CD4-positive, CD25-positive, alpha-beta regulatory T cell (primary cell): ENCODE measurements around the gene TRAF4. TPM values are rescaled to one million over a fixed set of nuclear protein-coding genes. Genes with fewer than 3 reads are reported as not detected.

Experiments
- ATAC-seq, 2 donors: fragments of 150-1000 bp; cut with Tn5 transposase; one replicate each; pipeline ENCODE4 v1.10.0; 2021; ENCODE audit warnings: low read depth in 2 of 2, moderate number of reproducible peaks in 2 of 2, moderate library complexity in 1 of 2
- DNase-seq, 3 donors: peaks; one replicate each; pipeline versions ENCODE4 v3.0.0 to v3.0.0-alpha.2; 2012 to 2022; ENCODE audit warnings: mixed read lengths in 1 of 3
- H3K27ac ChIP-seq: one replicate; pipeline ENCODE4 v1.7.0; 2013; ENCODE audit warnings: mild to moderate bottlenecking, low read length; ENCODE audit not compliant: insufficient read depth, poor library complexity, severe bottlenecking
- H3K27me3 ChIP-seq: one replicate; pipeline ENCODE4 v1.7.0; 2013; ENCODE audit warnings: low read length; ENCODE audit not compliant: control insufficient read depth, insufficient read depth
- H3K36me3 ChIP-seq: one replicate; pipeline ENCODE4 v1.7.0; 2013; ENCODE audit warnings: mild to moderate bottlenecking, low read length, moderate library complexity; ENCODE audit not compliant: control insufficient read depth, insufficient read depth
- H3K4me1 ChIP-seq: 2 replicates; pipeline ENCODE4 v1.7.0; 2013; ENCODE audit warnings: mild to moderate bottlenecking, low read length; ENCODE audit not compliant: insufficient read depth, control insufficient read depth, poor library complexity, severe bottlenecking
- H3K4me3 ChIP-seq: one replicate; pipeline ENCODE4 v1.7.0; 2013; ENCODE audit warnings: low read depth, mild to moderate bottlenecking, low read length, moderate library complexity
- H3K9me3 ChIP-seq, 2 experiments: 1 replicate in 1 of 2; 2 replicates in 1 of 2; pipeline ENCODE4 v1.7.0; 2013; ENCODE audit warnings: low read length in 2 of 2, mild to moderate bottlenecking in 1 of 2, moderate library complexity in 1 of 2; ENCODE audit not compliant: control insufficient read depth in 2 of 2
- H3K27ac Mint-ChIP-seq, 3 donors: one replicate each; pipeline ENCODE4 v1.8.0; 2020 to 2022; ENCODE audit warnings: mild to moderate bottlenecking in 3 of 3, mixed read lengths in 3 of 3, moderate library complexity in 2 of 3
- H3K27me3 Mint-ChIP-seq: one replicate; pipeline ENCODE4 v1.8.0; 2022; ENCODE audit warnings: mild to moderate bottlenecking, mixed read lengths
- H3K36me3 Mint-ChIP-seq: one replicate; pipeline ENCODE4 v1.8.0; 2020; ENCODE audit warnings: mixed read lengths
- H3K4me1 Mint-ChIP-seq, 4 donors: one replicate each; pipeline ENCODE4 v1.8.0; 2020 to 2022; ENCODE audit warnings: mixed read lengths in 4 of 4, mild to moderate bottlenecking in 1 of 4
- H3K4me3 Mint-ChIP-seq, 4 donors: one replicate each; pipeline ENCODE4 v1.8.0; 2020 to 2022; ENCODE audit warnings: mild to moderate bottlenecking in 4 of 4, mixed read lengths in 4 of 4, moderate library complexity in 3 of 4
- H3K9me3 Mint-ChIP-seq, 7 donors: one replicate each; pipeline ENCODE4 v1.8.0; 2020 to 2022; ENCODE audit warnings: mixed read lengths in 7 of 7, mild to moderate bottlenecking in 3 of 7, moderate library complexity in 2 of 7
- polyA plus RNA-seq, 4 donors: library from polyadenylated mRNA; unstranded; fragments of 300-500 nt; fragmentation: Illumina TruSeq; gene quantifications; one replicate each; pipeline ENCODE4 v1.2.3, GENCODE V29; 2021
- total RNA-seq: library from RNA; stranded (reverse); gene quantifications from one replicate; pipeline ENCODE4 v1.2.3, GENCODE V29; 2022

The TRAF4 gene
- total and polyA plus RNA-seq, 5 donors from 2014 or later = 1.1 to 320 (median 2.1) TPM

- Mint-ChIP-seq H3K4me1 (peaks cover 10 to 29% (median 13%) of the 10 kb centered on the region in 4 donors), H3K27ac (peak overlapping the region in 1 of 3 donors; percentile 32), H3K4me3 (no peak overlapping the region), H3K27me3 (no peaks in the 10 kb centered on the region), H3K36me3 (peaks cover 4% of the 10 kb centered on the region), H3K9me3 (no peaks in the 10 kb centered on the region)
- H3K27ac ChIP-seq = no peak overlapping the region
- ATAC-seq (no peak), DNase-seq (no peak)
- no peaks in the 10 kb centered on the region for H3K27me3 ChIP-seq
- H3K4me1 ChIP-seq = peaks cover 3% of the 10 kb centered on the region
- no peak overlapping the region for H3K4me3 ChIP-seq
- no peaks in the 10 kb centered on the region for H3K36me3 ChIP-seq
- H3K9me3 ChIP-seq = no peaks in the 10 kb centered on the region
These were observed 52.3 kb downstream of the TRAF4 start for GRCh38 chr17:28796062-28796461.

Other genes starting within 250 kb of the TRAF4 start
- gene FOXN1, start 237.7 kb upstream of the TRAF4 start, total RNA-seq = not detected
- not detected for gene FOXN1, start 237.7 kb upstream of the TRAF4 start, polyA plus RNA-seq
- gene UNC119, start 191.4 kb upstream of the TRAF4 start, total RNA-seq = 66.9 TPM
- 10 to 100 TPM; 29.5 to 35.0 (median 31.2) TPM for gene UNC119, start 191.4 kb upstream of the TRAF4 start, polyA plus RNA-seq
- 59.7 TPM for gene PIGS, start 172.5 kb upstream of the TRAF4 start, total RNA-seq
- gene PIGS, start 172.5 kb upstream of the TRAF4 start, polyA plus RNA-seq = 10 to 100 TPM; 53.3 to 82.6 (median 67.1) TPM
- gene ALDOC, start 167.1 kb upstream of the TRAF4 start, total RNA-seq = 33.0 TPM
- gene ALDOC, start 167.1 kb upstream of the TRAF4 start, polyA plus RNA-seq = 100 to 1,000 TPM in 1 of 4 donors, 10 to 100 TPM in 3; 68.2 to 109 (median 92.4) TPM
- gene SPAG5, start 145.0 kb upstream of the TRAF4 start, total RNA-seq = 37.7 TPM
- gene SPAG5, start 145.0 kb upstream of the TRAF4 start, polyA plus RNA-seq = 1 to 10 TPM in 3 of 4 donors, under 1 TPM in 1; 0.84 to 2.2 (median 1.8) TPM
- 15.2 TPM for gene RSKR, start 129.8 kb upstream of the TRAF4 start, total RNA-seq
- gene RSKR, start 129.8 kb upstream of the TRAF4 start, polyA plus RNA-seq = under 1 TPM in 3 of 4 donors, not detected in 1; 0.08 to 0.78 (median 0.10) TPM
- gene BLTP2, start 98.9 kb upstream of the TRAF4 start, total RNA-seq = 149 TPM
- 10 to 100 TPM; 30.7 to 42.3 (median 33.1) TPM for gene BLTP2, start 98.9 kb upstream of the TRAF4 start, polyA plus RNA-seq
- gene SDF2, start 82.1 kb upstream of the TRAF4 start, total RNA-seq = 41.9 TPM
- gene SDF2, start 82.1 kb upstream of the TRAF4 start, polyA plus RNA-seq = 100 to 1,000 TPM in 3 of 4 donors, 10 to 100 TPM in 1; 96.5 to 121 (median 112) TPM
- gene SUPT6H, start 81.8 kb upstream of the TRAF4 start, total RNA-seq = 167 TPM
- gene SUPT6H, start 81.8 kb upstream of the TRAF4 start, polyA plus RNA-seq = 1 to 10 TPM; 8.3 to 9.2 (median 8.9) TPM
- gene PROCA1, start 32.1 kb upstream of the TRAF4 start, total RNA-seq = 5.3 TPM
- gene PROCA1, start 32.1 kb upstream of the TRAF4 start, polyA plus RNA-seq = under 1 TPM in 3 of 4 donors, not detected in 1; 0.37 to 0.67 (median 0.63) TPM
- 4.0 TPM for gene RAB34, start 26.1 kb upstream of the TRAF4 start, total RNA-seq
- gene RAB34, start 26.1 kb upstream of the TRAF4 start, polyA plus RNA-seq = 10 to 100 TPM in 1 of 4 donors, 1 to 10 TPM in 3; 6.6 to 11.5 (median 6.9) TPM
- gene RPL23A, start 24.0 kb upstream of the TRAF4 start, total RNA-seq = 2,050 TPM
- gene RPL23A, start 24.0 kb upstream of the TRAF4 start, polyA plus RNA-seq = 1,000 to 10,000 TPM; 4,206 to 5,707 (median 4,669) TPM
- gene TLCD1, start 17.8 kb upstream of the TRAF4 start, total RNA-seq = 1.3 TPM
- not detected for gene TLCD1, start 17.8 kb upstream of the TRAF4 start, polyA plus RNA-seq
- gene NEK8, start 15.2 kb upstream of the TRAF4 start, total RNA-seq = 7.5 TPM
- gene NEK8, start 15.2 kb upstream of the TRAF4 start, polyA plus RNA-seq = 1 to 10 TPM; 1.8 to 2.6 (median 2.0) TPM
- 23.4 TPM for gene FAM222B, start 98.8 kb downstream of the TRAF4 start, total RNA-seq
- gene FAM222B, start 98.8 kb downstream of the TRAF4 start, polyA plus RNA-seq = 10 to 100 TPM in 2 of 4 donors, 1 to 10 TPM in 2; 4.4 to 13.5 (median 11.1) TPM
- 22.1 TPM for gene ERAL1, start 111.0 kb downstream of the TRAF4 start, total RNA-seq
- 10 to 100 TPM; 37.7 to 44.9 (median 42.7) TPM for gene ERAL1, start 111.0 kb downstream of the TRAF4 start, polyA plus RNA-seq
- 167 TPM for gene FLOT2, start 153.7 kb downstream of the TRAF4 start, total RNA-seq
- gene FLOT2, start 153.7 kb downstream of the TRAF4 start, polyA plus RNA-seq = 100 to 1,000 TPM; 268 to 345 (median 303) TPM
- 21.1 TPM for gene DHRS13, start 159.1 kb downstream of the TRAF4 start, total RNA-seq
- gene DHRS13, start 159.1 kb downstream of the TRAF4 start, polyA plus RNA-seq = 10 to 100 TPM; 15.0 to 21.1 (median 17.7) TPM
- 200 TPM for gene PHF12, start 207.5 kb downstream of the TRAF4 start, total RNA-seq
- gene PHF12, start 207.5 kb downstream of the TRAF4 start, polyA plus RNA-seq = 1 to 10 TPM; 5.4 to 8.4 (median 5.8) TPM